HUES64 (cell line): ENCODE results near the gene SSTR4.

ENCODE experiments used
- H3K27ac ChIP-seq: 2 replicates; pipeline ENCODE4 v1.7.0; 2013; ENCODE audit warnings: low read depth, low read length, inconsistent platforms
- H3K27me3 ChIP-seq: 2 replicates; pipeline ENCODE4 v1.6.1; 2013; ENCODE audit warnings: mild to moderate bottlenecking, low read length; ENCODE audit not compliant: insufficient read depth
- H3K36me3 ChIP-seq: 2 replicates; pipeline ENCODE4 v1.6.1; 2013; ENCODE audit warnings: mild to moderate bottlenecking, low read length; ENCODE audit not compliant: insufficient read depth
- H3K4me1 ChIP-seq: 2 replicates; pipeline ENCODE4 v1.6.1; 2013; ENCODE audit warnings: mild to moderate bottlenecking, low read length, moderate library complexity; ENCODE audit not compliant: insufficient read depth
- H3K4me3 ChIP-seq: 2 replicates; pipeline ENCODE4 v1.5.1; 2013; ENCODE audit warnings: mild to moderate bottlenecking, low read length, moderate library complexity
- H3K9ac ChIP-seq: 2 replicates; pipeline ENCODE4 v1.6.1; 2013; ENCODE audit warnings: mild to moderate bottlenecking, low read depth, low read length
- H3K9me3 ChIP-seq: 2 replicates; pipeline ENCODE4 v1.6.1; 2013; ENCODE audit warnings: low read depth, low read length; ENCODE audit not compliant: insufficient read depth
- WGBS: fragments of 150-250, 120-280 bp; methylation state at CpG from one replicate; pipeline ENCODE4 v1.1.7; 2013; ENCODE audit warnings: missing lambda C conversion rate; 5-methylcytosine and 5-hydroxymethylcytosine counted together

Gene SSTR4

DNA sequence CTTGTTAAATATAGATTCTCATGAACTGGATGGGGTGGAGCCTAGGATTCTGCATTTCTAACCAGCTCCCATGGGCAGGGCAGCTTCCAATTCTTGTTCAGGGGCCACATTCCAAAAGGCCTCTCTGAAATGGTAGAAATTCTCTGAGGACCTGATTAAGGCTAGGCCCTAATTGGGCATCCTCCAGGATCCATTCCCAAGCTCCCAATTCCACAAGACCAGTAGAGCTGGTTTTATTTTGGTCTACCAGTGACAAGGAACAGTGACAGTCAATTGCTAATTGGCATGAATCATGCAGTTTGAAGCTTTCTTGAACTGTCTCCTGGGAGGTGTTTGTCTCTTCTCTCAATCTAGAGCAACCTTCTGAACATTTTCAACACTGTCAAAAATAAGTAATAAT is 11.3 kb downstream of the SSTR4 start:
- H3K27ac ChIP-seq: no peak overlapping the region
- no peak overlapping the region for H3K9ac ChIP-seq
- H3K4me3 ChIP-seq: no peak overlapping the region
- peaks cover 20% of the 10 kb centered on the region for H3K4me1 ChIP-seq
- no peaks in the 10 kb centered on the region for H3K9me3 ChIP-seq
- no peaks in the 10 kb centered on the region for H3K36me3 ChIP-seq
- peaks cover 86% of the 10 kb centered on the region for H3K27me3 ChIP-seq

DNA sequence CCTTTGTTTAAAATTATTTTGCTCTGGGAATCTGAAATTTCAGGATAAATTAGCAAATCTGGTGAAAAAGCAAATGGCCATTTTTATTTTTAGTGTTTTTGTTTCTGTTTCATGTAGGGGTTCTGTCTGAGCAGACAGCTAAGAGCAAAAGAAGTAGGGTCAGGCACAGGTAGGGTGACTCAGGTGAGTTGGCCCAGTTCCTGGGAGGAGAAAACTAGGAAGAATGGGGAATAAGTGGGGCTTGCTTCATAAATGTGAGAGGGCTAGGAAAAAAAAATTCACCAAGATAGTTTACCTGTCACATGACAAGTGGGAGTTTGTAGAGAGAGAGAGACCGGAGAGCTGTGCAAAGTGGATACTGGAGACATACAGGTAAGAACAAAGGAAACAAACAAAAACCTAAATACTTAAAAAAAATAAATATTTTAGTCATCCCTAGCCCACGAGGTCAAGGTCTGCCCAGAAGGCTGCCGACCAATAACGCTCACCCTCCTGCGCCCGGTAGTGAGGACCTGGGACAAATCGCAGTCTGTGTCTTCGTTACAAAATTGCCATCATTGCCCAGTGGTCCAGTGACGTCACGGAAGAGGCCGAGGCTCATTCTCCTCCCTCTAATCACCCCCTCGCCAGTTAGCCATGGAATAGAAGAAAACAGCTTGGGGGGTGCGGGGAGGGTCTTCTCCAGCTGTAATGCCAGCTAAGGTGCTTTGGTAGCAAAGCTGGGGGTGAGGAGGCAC is 12.1 kb downstream of the SSTR4 start:
- Histone ChIP-seq H3K27ac (no peak overlapping the region), H3K36me3 (no peaks in the 10 kb centered on the region), H3K4me1 (peaks cover 18% of the 10 kb centered on the region), H3K9me3 (no peaks in the 10 kb centered on the region), H3K9ac (no peak overlapping the region), H3K27me3 (peaks cover 89% of the 10 kb centered on the region), H3K4me3 (0 out of 2 replicates have a peak overlapping the region, but pooled peaks have one; percentile 71)
- WGBS: 81% methylated on average over 12 of the region's 13 CpGs

DNA sequence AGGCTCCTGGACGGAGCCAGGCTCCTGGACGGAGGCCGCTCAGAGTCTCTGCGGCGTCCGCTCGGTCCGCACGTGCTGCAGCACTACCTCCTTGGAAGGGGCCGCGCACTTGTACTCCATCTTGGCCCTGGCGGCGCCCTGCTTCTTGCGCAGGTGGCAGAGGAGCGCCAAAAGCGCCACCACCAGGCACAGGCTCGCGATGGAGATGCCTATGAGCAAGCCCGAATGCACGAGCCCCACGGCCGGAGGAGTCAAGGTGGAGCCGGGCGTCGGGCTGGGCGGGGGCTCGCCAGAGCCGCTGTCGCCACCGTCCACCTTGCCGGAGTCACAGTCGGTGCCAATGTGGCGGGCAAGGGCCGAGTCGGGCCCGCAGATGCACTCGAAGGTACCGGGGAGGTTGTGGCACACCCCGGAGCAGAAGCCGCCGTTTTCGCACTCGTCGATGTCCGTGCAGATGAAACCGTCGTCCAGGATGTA is 12.7 kb downstream of the SSTR4 start:
- Histone ChIP-seq H3K4me1 (peaks cover 12% of the 10 kb centered on the region), H3K9me3 (no peaks in the 10 kb centered on the region), H3K4me3 (peak overlapping the region; percentile 71), H3K27ac (no peak overlapping the region), H3K36me3 (no peaks in the 10 kb centered on the region), H3K27me3 (peaks cover 94% of the 10 kb centered on the region), H3K9ac (no peak overlapping the region)
- 41% methylated on average over 47 of the region's 47 CpGs for WGBS

DNA sequence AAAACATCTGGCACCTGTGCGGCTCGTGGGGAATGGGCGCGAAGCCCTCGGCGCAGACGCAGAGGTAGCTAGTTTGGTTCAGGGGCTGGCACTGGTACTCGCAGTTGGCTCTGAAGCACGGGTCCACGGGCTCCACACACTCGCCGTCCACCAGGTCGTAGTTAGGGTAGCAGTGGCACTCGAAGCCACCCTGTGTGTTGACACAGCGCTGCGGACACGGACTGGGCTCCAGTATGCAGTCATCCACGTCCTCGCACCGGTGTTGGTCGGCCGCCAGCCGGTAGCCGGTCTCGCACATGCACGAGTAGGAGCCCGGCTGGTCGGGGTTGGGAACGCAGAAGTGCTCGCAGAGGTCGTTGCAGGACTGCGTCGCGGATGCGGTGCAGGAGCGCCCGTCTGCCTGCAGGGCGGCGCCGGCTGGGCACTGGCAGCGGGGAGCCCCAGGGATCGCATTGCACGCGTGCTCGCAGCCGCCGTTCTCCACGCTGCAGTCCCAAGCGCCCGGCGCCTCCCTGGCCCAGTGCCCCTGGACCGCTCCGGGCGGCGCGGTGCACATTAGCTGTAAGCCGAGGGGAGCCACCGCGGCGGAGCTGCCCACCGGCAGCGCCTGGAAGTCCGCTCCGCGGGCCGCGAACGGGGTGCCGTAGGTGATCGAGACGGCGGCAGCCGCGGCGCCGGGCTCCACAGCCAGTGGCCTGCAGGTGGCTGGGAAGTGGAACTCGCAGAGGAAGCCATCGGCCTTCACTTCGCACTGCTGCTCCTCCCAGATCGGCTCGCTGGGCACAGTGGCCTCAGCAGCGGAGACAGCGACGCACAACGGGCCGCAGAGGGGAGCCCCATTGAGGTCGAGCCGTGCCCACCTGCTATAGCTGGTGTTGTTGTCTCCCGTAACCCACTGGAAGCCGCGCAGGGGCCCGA is 13.4 kb downstream of the SSTR4 start:
- Histone ChIP-seq H3K36me3 (no peaks in the 10 kb centered on the region), H3K4me1 (peaks cover 7% of the 10 kb centered on the region; the same call in 1 of the 2 replicates), H3K4me3 (peak overlapping the region; percentile 71), H3K9ac (no peak overlapping the region), H3K9me3 (no peaks in the 10 kb centered on the region), H3K27me3 (peaks cover 94% of the 10 kb centered on the region), H3K27ac (no peak overlapping the region)
- 9% methylated on average over 92 of the region's 92 CpGs for WGBS

DNA sequence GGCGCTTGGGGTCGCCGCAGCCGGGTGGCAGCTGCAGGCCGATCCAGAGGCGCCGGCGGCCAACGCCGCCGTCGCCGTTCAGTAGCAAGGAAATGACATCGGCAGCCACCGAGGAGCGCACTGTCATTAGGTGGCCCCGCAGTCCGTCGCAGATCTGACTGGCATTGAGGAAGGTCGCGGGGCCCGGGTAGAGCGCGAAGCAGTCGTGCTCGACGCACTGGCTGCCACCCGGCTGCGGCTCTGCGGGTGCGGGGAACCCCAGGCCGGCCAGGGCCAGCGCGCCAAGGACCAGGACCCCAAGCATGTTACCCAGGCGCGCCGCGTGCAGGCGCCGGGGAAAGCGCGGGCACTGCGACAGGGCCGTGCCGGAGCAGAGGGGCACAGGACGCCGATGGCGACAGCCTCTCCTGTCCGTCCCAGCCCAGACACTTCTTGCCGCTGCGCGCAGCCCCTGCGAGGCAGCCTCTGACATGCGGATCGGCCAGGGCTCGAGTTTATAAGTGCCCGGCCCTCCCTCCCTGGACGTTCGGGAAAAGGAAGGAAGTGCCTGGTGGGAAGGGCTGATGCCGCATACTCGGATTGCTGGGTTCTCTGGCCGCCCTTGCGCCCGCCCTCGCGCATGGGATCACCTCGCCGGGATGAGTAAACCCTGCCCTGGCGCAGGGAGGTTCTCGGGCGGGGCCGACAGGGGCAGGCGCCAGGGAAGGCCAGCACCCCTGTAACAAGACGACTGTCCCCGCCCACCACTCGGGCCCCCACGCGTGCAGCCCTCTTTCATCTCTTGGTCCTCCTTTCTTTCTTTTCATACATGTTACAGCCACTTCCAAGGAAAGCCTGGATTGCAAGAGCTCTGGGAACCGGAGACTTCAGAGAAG is 14.3 kb downstream of the SSTR4 start, which contains the start of gene THBD:
Gene THBD, minus strand, starts transcription at position 472 of the 875 bp plus-strand sequence. Its CDS starts 168 bp downstream, at position 304.
- no peak within 1 kb of the TSS for H3K27ac ChIP-seq
- no peaks in the 10 kb centered on the region for H3K36me3 ChIP-seq
- H3K4me1 ChIP-seq: peaks cover 7% of the 10 kb centered on the region; the same call in 1 of the 2 replicates
- peaks cover 91% of the 10 kb centered on the region for H3K27me3 ChIP-seq
- H3K4me3 ChIP-seq: peak within 1 kb of the TSS; percentile 71
- under 1% methylated on average over 79 of the region's 79 CpGs for WGBS
- no peak within 1 kb of the TSS for H3K9ac ChIP-seq
- no peaks in the 10 kb centered on the region for H3K9me3 ChIP-seq

DNA sequence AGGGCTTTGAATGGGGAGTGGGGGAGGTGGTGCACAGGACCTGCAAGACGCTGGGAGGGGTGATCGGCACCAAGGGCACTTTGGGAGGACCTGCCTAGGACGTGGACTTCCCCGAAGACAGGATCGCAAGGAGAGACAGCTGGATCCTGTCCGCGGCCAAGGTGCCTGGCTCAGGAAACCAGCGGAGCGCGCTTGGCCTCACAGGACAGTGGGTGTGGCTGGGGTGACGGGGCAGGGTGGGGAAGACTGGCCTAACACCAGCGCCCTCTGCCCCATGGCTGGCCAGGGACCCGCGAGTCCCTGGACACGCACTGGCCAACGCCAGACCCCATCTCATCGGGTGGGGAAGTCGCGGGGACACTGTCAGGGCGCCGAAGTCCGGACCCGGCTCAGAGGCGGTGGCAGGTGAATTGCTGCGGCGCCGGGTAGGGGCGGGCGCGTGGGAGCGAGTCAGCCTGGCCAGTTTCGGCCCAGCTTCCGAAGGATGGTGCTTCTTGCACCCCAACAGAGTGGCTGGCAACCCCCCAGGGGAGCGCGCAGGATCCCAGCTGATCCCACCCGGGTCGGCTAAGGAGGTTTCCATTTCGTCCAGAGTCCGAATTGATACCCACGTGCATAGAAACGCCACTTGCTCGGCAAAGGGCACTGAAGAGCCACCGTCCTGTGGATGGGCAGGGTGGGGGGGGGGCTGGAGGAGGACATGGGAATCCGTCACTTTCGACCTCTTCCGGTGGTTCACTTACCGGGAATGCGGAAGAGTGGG is 15.1 kb downstream of the SSTR4 start:
- 1% methylated on average over 47 of the region's 48 CpGs for WGBS
- Histone ChIP-seq H3K9ac (no peak overlapping the region), H3K4me3 (peak overlapping the region; percentile 71), H3K4me1 (peaks cover 7% of the 10 kb centered on the region; the same call in 1 of the 2 replicates), H3K36me3 (no peaks in the 10 kb centered on the region), H3K9me3 (no peaks in the 10 kb centered on the region), H3K27me3 (peaks cover 83% of the 10 kb centered on the region), H3K27ac (no peak overlapping the region)

DNA sequence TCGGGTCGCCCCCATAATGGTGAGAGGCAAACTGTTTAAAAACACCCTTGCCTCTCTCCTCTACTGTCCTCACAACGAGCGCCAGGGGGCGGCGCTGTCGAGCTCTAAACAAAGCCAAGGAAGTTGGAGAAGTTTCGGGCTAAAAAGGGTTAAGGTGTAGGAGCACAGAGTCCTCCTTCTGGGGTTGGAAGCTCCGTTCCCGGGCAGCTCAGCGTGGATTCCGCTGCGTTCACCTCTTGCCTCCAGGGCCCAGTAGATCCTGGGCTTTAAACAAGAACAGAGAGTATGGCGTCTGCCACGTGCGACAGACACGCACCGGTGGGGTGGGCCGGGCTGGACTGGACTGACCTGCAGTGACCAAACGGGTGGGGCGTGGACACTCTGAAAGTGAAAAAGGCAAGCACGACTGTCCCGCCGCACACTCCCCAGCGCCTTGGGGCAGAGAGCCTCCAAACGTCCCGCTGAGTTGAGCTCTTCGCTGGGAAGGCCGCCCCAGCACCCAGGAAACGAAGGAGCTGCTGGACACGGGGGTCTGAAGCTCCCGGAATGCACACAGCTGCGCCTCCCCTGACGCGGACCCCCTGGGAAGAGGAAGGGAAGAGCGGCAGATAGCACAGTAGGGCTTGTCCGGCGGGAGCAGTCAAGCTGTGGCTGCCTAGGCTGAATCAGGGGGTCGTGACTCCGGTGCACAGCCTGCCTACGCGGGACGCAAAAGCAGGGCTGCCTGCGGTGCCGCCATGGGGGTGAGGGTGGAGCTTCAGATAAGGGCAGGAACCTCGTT is 15.9 kb downstream of the SSTR4 start:
- H3K4me1 ChIP-seq: peaks cover 7% of the 10 kb centered on the region; the same call in 1 of the 2 replicates
- peak overlapping the region; percentile 60 for H3K27ac ChIP-seq
- peaks cover 77% of the 10 kb centered on the region for H3K27me3 ChIP-seq
- under 1% methylated on average over 44 of the region's 46 CpGs for WGBS
- no peaks in the 10 kb centered on the region for H3K36me3 ChIP-seq
- no peaks in the 10 kb centered on the region for H3K9me3 ChIP-seq
- peak overlapping the region; percentile 71 for H3K4me3 ChIP-seq
- H3K9ac ChIP-seq: peak overlapping the region; percentile 63

DNA sequence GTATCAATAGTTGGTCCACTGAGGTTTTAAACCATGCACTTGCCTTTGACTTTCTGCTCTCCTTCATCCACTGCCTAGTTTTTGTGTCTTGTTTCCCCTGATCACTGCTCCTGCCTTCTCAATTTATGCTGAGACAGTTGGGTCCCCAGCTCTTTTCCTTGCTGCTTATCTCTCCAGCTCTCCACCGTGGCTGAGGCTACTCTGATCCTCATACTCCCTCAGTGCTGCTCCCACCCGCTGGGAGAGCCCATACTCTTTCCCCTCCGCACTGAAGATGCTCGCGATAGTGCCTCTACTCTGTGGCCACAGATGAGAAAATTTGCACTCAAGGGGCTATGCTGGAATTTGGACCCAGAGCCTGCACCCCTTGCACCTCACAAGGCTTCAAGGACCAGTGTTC is 17.8 kb downstream of the SSTR4 start:
- Histone ChIP-seq H3K9me3 (peaks cover 3% of the 10 kb centered on the region; the same call in 1 of the 2 replicates), H3K4me3 (no peak overlapping the region), H3K27ac (no peak overlapping the region), H3K9ac (no peak overlapping the region), H3K27me3 (peaks cover 58% of the 10 kb centered on the region), H3K4me1 (peaks cover 7% of the 10 kb centered on the region; the same call in 1 of the 2 replicates), H3K36me3 (no peaks in the 10 kb centered on the region)
- 91% methylated on average over 5 of the region's 5 CpGs for WGBS

DNA sequence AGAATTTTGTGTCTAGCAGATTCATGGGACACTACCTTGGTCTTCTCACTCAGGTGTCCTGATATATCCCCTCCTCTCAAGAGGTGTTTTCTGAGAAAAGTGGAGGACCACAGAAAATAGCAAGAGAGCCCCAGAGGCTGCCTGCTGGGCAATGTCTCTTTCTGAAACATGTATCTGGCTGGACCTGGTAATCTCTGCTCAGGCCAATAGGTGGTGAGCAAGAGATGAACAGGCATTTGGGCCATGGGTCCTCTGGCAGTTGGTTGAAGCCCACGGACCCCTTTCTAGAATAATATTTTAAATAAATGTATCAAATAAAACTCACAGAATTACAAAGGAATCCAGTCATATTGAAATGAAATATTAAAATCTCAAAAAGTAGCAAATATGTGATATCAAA is 23.1 kb downstream of the SSTR4 start:
- no peak overlapping the region for H3K9ac ChIP-seq
- no peaks in the 10 kb centered on the region for H3K36me3 ChIP-seq
- H3K27me3 ChIP-seq: peaks cover 5% of the 10 kb centered on the region
- H3K27ac ChIP-seq: no peak overlapping the region
- WGBS: no CpG with 5 or more reads among the region's 1 CpG
- no peak overlapping the region for H3K4me3 ChIP-seq
- H3K9me3 ChIP-seq: peaks cover 3% of the 10 kb centered on the region; the same call in 1 of the 2 replicates
- H3K4me1 ChIP-seq: peaks cover 17% of the 10 kb centered on the region
